Measurements from ENCODE around the gene PURA.

Gene PURA

GRCh38 chr5:140090251-140090650 is 23.7 kb upstream of the PURA start:
- peaks cover 18% of the 10 kb centered on the region for H3K9me3 ChIP-seq (ENCODE audit: control insufficient read depth, insufficient read depth, low read length)
- H3K79me2 ChIP-seq (ENCODE audit: control insufficient read depth, low read length): no peaks in the 10 kb centered on the region
- H3K4me1 ChIP-seq (ENCODE audit: control insufficient read depth, low read length): no peaks in the 10 kb centered on the region
- peaks cover 6% of the 10 kb centered on the region for H3K27me3 ChIP-seq (ENCODE audit: control insufficient read depth, low read length)
- no peaks in the 10 kb centered on the region for H4K20me1 ChIP-seq (ENCODE audit: control insufficient read depth, insufficient read depth, low read depth, low read length)
- H3F3A ChIP-seq (ENCODE audit: control insufficient read depth, insufficient read depth): no peaks in the 10 kb centered on the region
- H3K4me2 ChIP-seq (ENCODE audit: low read length): no peak overlapping the region
- H3K27ac ChIP-seq (ENCODE audit: low read depth, low read length): no peak overlapping the region
- no peaks in the 10 kb centered on the region for H3K9me2 ChIP-seq (replicated peaks; ENCODE audit: control insufficient read depth, low read length)
- H3K4me3 ChIP-seq (ENCODE audit: low read length): no peak overlapping the region
- no peak for TF ChIP-seq CTCF (IDR thresholded peaks at IDR 0.05; ENCODE audit: low read depth, low read length, poor library complexity, severe bottlenecking)
- no peak for TF ChIP-seq EZH2phosphoT487 (IDR thresholded peaks at IDR 0.05; ENCODE audit: borderline replicate concordance, low read length)
- H3K36me3 ChIP-seq (ENCODE audit: control insufficient read depth, low read length): no peaks in the 10 kb centered on the region

- TF ChIP-seq CTCF (IDR thresholded peaks at IDR 0.05; ENCODE audit: low read depth, low read length, poor library complexity, severe bottlenecking): no peak
- TF ChIP-seq EZH2phosphoT487 (IDR thresholded peaks at IDR 0.05; ENCODE audit: borderline replicate concordance, low read length): no peak
Observed at GRCh38 chr5:140093179-140093578, 20.7 kb upstream of the PURA start.

GRCh38 chr5:140093866-140094265 is 20.0 kb upstream of the PURA start:
- H3K9me3 ChIP-seq (ENCODE audit: control insufficient read depth, insufficient read depth, low read length): peaks cover 18% of the 10 kb centered on the region
- H4K20me1 ChIP-seq (ENCODE audit: control insufficient read depth, insufficient read depth, low read depth, low read length): no peaks in the 10 kb centered on the region
- H3K27me3 ChIP-seq (ENCODE audit: control insufficient read depth, low read length): no peaks in the 10 kb centered on the region
- no peaks in the 10 kb centered on the region for H3F3A ChIP-seq (ENCODE audit: control insufficient read depth, insufficient read depth)
- H3K4me3 ChIP-seq (ENCODE audit: low read length): no peak overlapping the region
- TF ChIP-seq CTCF (IDR thresholded peaks at IDR 0.05; ENCODE audit: low read depth, low read length, poor library complexity, severe bottlenecking) (no peak), EZH2phosphoT487 (IDR thresholded peaks at IDR 0.05; ENCODE audit: borderline replicate concordance, low read length) (no peak)
- H3K79me2 ChIP-seq (ENCODE audit: control insufficient read depth, low read length): no peaks in the 10 kb centered on the region
- no peak overlapping the region for H3K4me2 ChIP-seq (ENCODE audit: low read length)
- H3K4me1 ChIP-seq (ENCODE audit: control insufficient read depth, low read length): no peaks in the 10 kb centered on the region
- H3K27ac ChIP-seq (ENCODE audit: low read depth, low read length): no peak overlapping the region
- no peaks in the 10 kb centered on the region for H3K36me3 ChIP-seq (ENCODE audit: control insufficient read depth, low read length)
- no peaks in the 10 kb centered on the region for H3K9me2 ChIP-seq (replicated peaks; ENCODE audit: control insufficient read depth, low read length)

More at GRCh38 chr5:140093179-140093578, 20.7 kb upstream of the PURA start:
- Histone ChIP-seq H4K20me1 (ENCODE audit: control insufficient read depth, insufficient read depth, low read depth, low read length) (no peaks in the 10 kb centered on the region), H3K27me3 (ENCODE audit: control insufficient read depth, low read length) (no peaks in the 10 kb centered on the region), H3K4me2 (ENCODE audit: low read length) (no peak overlapping the region), H3K79me2 (ENCODE audit: control insufficient read depth, low read length) (no peaks in the 10 kb centered on the region), H3F3A (ENCODE audit: control insufficient read depth, insufficient read depth) (no peaks in the 10 kb centered on the region), H3K36me3 (ENCODE audit: control insufficient read depth, low read length) (no peaks in the 10 kb centered on the region), H3K4me3 (ENCODE audit: low read length) (no peak overlapping the region), H3K9me2 (replicated peaks; ENCODE audit: control insufficient read depth, low read length) (no peaks in the 10 kb centered on the region), H3K27ac (ENCODE audit: low read depth, low read length) (no peak overlapping the region), H3K9me3 (ENCODE audit: control insufficient read depth, insufficient read depth, low read length) (peaks cover 18% of the 10 kb centered on the region), H3K4me1 (ENCODE audit: control insufficient read depth, low read length) (no peaks in the 10 kb centered on the region)

- H3K9me2 ChIP-seq (replicated peaks; ENCODE audit: control insufficient read depth, low read length): no peaks in the 10 kb centered on the region
- H3K4me2 ChIP-seq (ENCODE audit: low read length): no peak overlapping the region
- no peak overlapping the region for H3K27ac ChIP-seq (ENCODE audit: low read depth, low read length)
- no peaks in the 10 kb centered on the region for H3F3A ChIP-seq (ENCODE audit: control insufficient read depth, insufficient read depth)
- no peaks in the 10 kb centered on the region for H3K36me3 ChIP-seq (ENCODE audit: control insufficient read depth, low read length)
- no peaks in the 10 kb centered on the region for H3K27me3 ChIP-seq (ENCODE audit: control insufficient read depth, low read length)
- TF ChIP-seq CTCF (IDR thresholded peaks at IDR 0.05; ENCODE audit: low read depth, low read length, poor library complexity, severe bottlenecking) (no peak), EZH2phosphoT487 (IDR thresholded peaks at IDR 0.05; ENCODE audit: borderline replicate concordance, low read length) (no peak)
- no peaks in the 10 kb centered on the region for H3K4me1 ChIP-seq (ENCODE audit: control insufficient read depth, low read length)
- H4K20me1 ChIP-seq (ENCODE audit: control insufficient read depth, insufficient read depth, low read depth, low read length): no peaks in the 10 kb centered on the region
- H3K79me2 ChIP-seq (ENCODE audit: control insufficient read depth, low read length): no peaks in the 10 kb centered on the region
- H3K9me3 ChIP-seq (ENCODE audit: control insufficient read depth, insufficient read depth, low read length): peaks cover 11% of the 10 kb centered on the region
- H3K4me3 ChIP-seq (ENCODE audit: low read length): no peak overlapping the region
Observed at GRCh38 chr5:140094889-140095288, 19.0 kb upstream of the PURA start.

Data from DOHH2 (cell line).